Measurements from ENCODE around the gene BTBD19.

GRCh38 chr1:44799770-44800584 is 8.3 kb upstream of the BTBD19 start, which contains the start of gene PLK3:
- TF ChIP-seq POLR2A (IDR thresholded peaks at IDR 0.05) (peak in 3 of 4 donors; percentile 92 to 98 (median 97)), CTCF (IDR thresholded peaks at IDR 0.05) (peak; percentile 94 to 96 (median 95)), EP300 (IDR thresholded peaks at IDR 0.05) (peak in 1 of 4 donors; percentile 40)
